ENCODE measurements around the gene WDCP. TPM values are rescaled to one million over a fixed set of nuclear protein-coding genes. Genes with fewer than 3 reads are reported as not detected.

WDCP gene
- total RNA-seq, 1 experiment from 2014 or later, result 5.6 TPM

GRCh38 chr2:24022324-24022974 lies 24.7 kb downstream of the WDCP start:
- no peaks in the 10 kb centered on the region for H4K20me1 ChIP-seq (ENCODE audit: low read length)
- intact Hi-C loops (cut with micrococcal nuclease), result no loop called here
- no TSS peak for BruUV-seq (replicated peaks)
- TF ChIP-seq CTCF (conservative IDR thresholded peaks at IDR 0.05; ENCODE audit: low read depth, low read length) (no peak), EZH2 (IDR thresholded peaks at IDR 0.05; ENCODE audit: low read length, unreplicated experiment) (no peak), EZH2phosphoT487 (IDR thresholded peaks at IDR 0.05; ENCODE audit: borderline replicate concordance, low read length) (no peak)
- no peaks in the 10 kb centered on the region for H3K9me3 ChIP-seq (ENCODE audit: low read length)
- H3K79me2 ChIP-seq (ENCODE audit: low read length), result no peaks in the 10 kb centered on the region
- ChIA-PET CTCF (no interaction called here), POLR2A (ENCODE audit: unreplicated experiment) (no interaction called here)
- no peaks in the 10 kb centered on the region for H3K9me2 ChIP-seq (replicated peaks; ENCODE audit: low read length)
- no peak overlapping the region for H3K9ac ChIP-seq (ENCODE audit: low read length)
- no peak overlapping the region for H3K4me2 ChIP-seq (ENCODE audit: low read length)
- ATAC-seq, result no peak
- H3K4me3 ChIP-seq (ENCODE audit: low read length), result no peak overlapping the region
- DNase-seq, result no peak
- peaks cover 3% of the 10 kb centered on the region; the same call in 1 of the 2 replicates for H3K36me3 ChIP-seq (ENCODE audit: low read depth, low read length)
- no peak overlapping the region for H2AFZ ChIP-seq (ENCODE audit: low read length)
- no peaks in the 10 kb centered on the region for H3F3A ChIP-seq (ENCODE audit: low read length, unreplicated experiment)
- no peaks in the 10 kb centered on the region for H3K27me3 ChIP-seq (ENCODE audit: low read length)
- no peak overlapping the region for H3K27ac ChIP-seq (ENCODE audit: low read length)
- H3K4me1 ChIP-seq (ENCODE audit: insufficient read depth, low read length), result peaks cover 17% of the 10 kb centered on the region

- no peak overlapping the region for H3K4me3 ChIP-seq (ENCODE audit: low read length)
- no peaks in the 10 kb centered on the region; the same call in 1 of the 2 replicates for H3K36me3 ChIP-seq (ENCODE audit: low read depth, low read length)
- BruUV-seq (replicated peaks), result no TSS peak
- H3K79me2 ChIP-seq (ENCODE audit: low read length), result no peaks in the 10 kb centered on the region
- H3K9ac ChIP-seq (ENCODE audit: low read length), result no peak overlapping the region
- peak; percentile 87 for ATAC-seq
- H2AFZ ChIP-seq (ENCODE audit: low read length), result 0 out of 2 replicates have a peak overlapping the region, but pooled peaks have one; percentile 24
- no peaks in the 10 kb centered on the region for H3K9me2 ChIP-seq (replicated peaks; ENCODE audit: low read length)
- ChIA-PET POLR2A (ENCODE audit: unreplicated experiment) (no interaction called here), CTCF (no interaction called here)
- H3K4me2 ChIP-seq (ENCODE audit: low read length), result no peak overlapping the region
- H3K9me3 ChIP-seq (ENCODE audit: low read length), result no peaks in the 10 kb centered on the region
- no peaks in the 10 kb centered on the region for H4K20me1 ChIP-seq (ENCODE audit: low read length)
- no peaks in the 10 kb centered on the region for H3F3A ChIP-seq (ENCODE audit: low read length, unreplicated experiment)
- intact Hi-C loops (cut with micrococcal nuclease), result no loop called here
- peak overlapping the region; percentile 39 for H3K27ac ChIP-seq (ENCODE audit: low read length)
- H3K4me1 ChIP-seq (ENCODE audit: insufficient read depth, low read length), result peaks cover 27% of the 10 kb centered on the region
- no peaks in the 10 kb centered on the region for H3K27me3 ChIP-seq (ENCODE audit: low read length)
- TF ChIP-seq CTCF (conservative IDR thresholded peaks at IDR 0.05; ENCODE audit: low read depth, low read length) (peak; percentile 59), EZH2 (IDR thresholded peaks at IDR 0.05; ENCODE audit: low read length, unreplicated experiment) (no peak)
- DNase-seq, result peak; percentile 90
Observed at GRCh38 chr2:24021122-24021998, 25.8 kb downstream of the WDCP start.

GRCh38 chr2:24020244-24020643 lies 26.9 kb downstream of the WDCP start:
- no peak overlapping the region for H3K4me3 ChIP-seq (ENCODE audit: low read length)
- no peak for TF ChIP-seq CTCF (conservative IDR thresholded peaks at IDR 0.05; ENCODE audit: low read depth, low read length)
- TF ChIP-seq EZH2phosphoT487 (IDR thresholded peaks at IDR 0.05; ENCODE audit: borderline replicate concordance, low read length), result no peak
- no peak for TF ChIP-seq EZH2 (IDR thresholded peaks at IDR 0.05; ENCODE audit: low read length, unreplicated experiment)
- BruUV-seq (replicated peaks), result no TSS peak
- no peaks in the 10 kb centered on the region for H4K20me1 ChIP-seq (ENCODE audit: low read length)
- H2AFZ ChIP-seq (ENCODE audit: low read length), result no peak overlapping the region
- no peaks in the 10 kb centered on the region for H3K27me3 ChIP-seq (ENCODE audit: low read length)
- CTCF ChIA-PET, result no interaction called here
- no peaks in the 10 kb centered on the region for H3K9me3 ChIP-seq (ENCODE audit: low read length)
- H3K4me1 ChIP-seq (ENCODE audit: insufficient read depth, low read length), result peaks cover 37% of the 10 kb centered on the region
- intact Hi-C loops (cut with micrococcal nuclease), result no loop called here
- H3K9ac ChIP-seq (ENCODE audit: low read length), result no peak overlapping the region
- POLR2A ChIA-PET (ENCODE audit: unreplicated experiment), result no interaction called here
- no peaks in the 10 kb centered on the region for H3K9me2 ChIP-seq (replicated peaks; ENCODE audit: low read length)
- no peaks in the 10 kb centered on the region for H3K79me2 ChIP-seq (ENCODE audit: low read length)
- no peaks in the 10 kb centered on the region for H3F3A ChIP-seq (ENCODE audit: low read length, unreplicated experiment)
- DNase-seq (no peak), ATAC-seq (no peak)
- no peaks in the 10 kb centered on the region; the same call in 1 of the 2 replicates for H3K36me3 ChIP-seq (ENCODE audit: low read depth, low read length)
- H3K27ac ChIP-seq (ENCODE audit: low read length), result no peak overlapping the region
- no peak overlapping the region for H3K4me2 ChIP-seq (ENCODE audit: low read length)
